BLaER1 (cell line): Measurements from ENCODE around the gene OXSR1.

Experiments used
- H3K27ac ChIP-seq: shearing (Covaris generic); formaldehyde crosslinking; 2 replicates; pipeline ENCODE4 v1.8.1; 2022
- H3K27me3 ChIP-seq: shearing (Covaris generic); formaldehyde crosslinking; 2 replicates; pipeline ENCODE4 v1.8.1; 2022
- H3K36me3 ChIP-seq: shearing (Covaris generic); formaldehyde crosslinking; 2 replicates; pipeline ENCODE4 v1.8.1; 2022
- H3K4me1 ChIP-seq: shearing (Covaris generic); formaldehyde crosslinking; 2 replicates; pipeline ENCODE4 v1.8.1; 2022
- H3K4me2 ChIP-seq: shearing (Covaris generic); formaldehyde crosslinking; 2 replicates; pipeline ENCODE4 v1.8.1; 2022
- H3K4me3 ChIP-seq: shearing (Covaris generic); formaldehyde crosslinking; 2 replicates; pipeline ENCODE4 v1.8.1; 2022
- H3K9ac ChIP-seq: shearing (Covaris generic); formaldehyde crosslinking; 2 replicates; pipeline ENCODE4 v1.8.1; 2022
- H3K9me3 ChIP-seq: shearing (Covaris generic); formaldehyde crosslinking; 2 replicates; pipeline ENCODE4 v1.8.1; 2022
- H4K20me1 ChIP-seq: shearing (Covaris generic); formaldehyde crosslinking; 2 replicates; pipeline ENCODE4 v1.8.1; 2022
- Cebpa-rat ChIP-seq: shearing (Covaris generic); IDR thresholded peaks from 2 replicates; pipeline ENCODE4 v1.8.1; 2022

OXSR1 gene

GRCh38 chr3:38203690-38204089 is 38.4 kb downstream of the OXSR1 start:
- no peak overlapping the region for H3K4me3 ChIP-seq
- H3K36me3 ChIP-seq = peaks cover 83% of the 10 kb centered on the region
- no peaks in the 10 kb centered on the region for H3K27me3 ChIP-seq
- H4K20me1 ChIP-seq = peaks cover 36% of the 10 kb centered on the region
- no peak overlapping the region for H3K9ac ChIP-seq
- TF ChIP-seq Cebpa-rat = no peak
- H3K4me1 ChIP-seq = peaks cover 14% of the 10 kb centered on the region
- no peak overlapping the region for H3K27ac ChIP-seq
- H3K4me2 ChIP-seq = no peak overlapping the region
- no peaks in the 10 kb centered on the region for H3K9me3 ChIP-seq

DNA sequence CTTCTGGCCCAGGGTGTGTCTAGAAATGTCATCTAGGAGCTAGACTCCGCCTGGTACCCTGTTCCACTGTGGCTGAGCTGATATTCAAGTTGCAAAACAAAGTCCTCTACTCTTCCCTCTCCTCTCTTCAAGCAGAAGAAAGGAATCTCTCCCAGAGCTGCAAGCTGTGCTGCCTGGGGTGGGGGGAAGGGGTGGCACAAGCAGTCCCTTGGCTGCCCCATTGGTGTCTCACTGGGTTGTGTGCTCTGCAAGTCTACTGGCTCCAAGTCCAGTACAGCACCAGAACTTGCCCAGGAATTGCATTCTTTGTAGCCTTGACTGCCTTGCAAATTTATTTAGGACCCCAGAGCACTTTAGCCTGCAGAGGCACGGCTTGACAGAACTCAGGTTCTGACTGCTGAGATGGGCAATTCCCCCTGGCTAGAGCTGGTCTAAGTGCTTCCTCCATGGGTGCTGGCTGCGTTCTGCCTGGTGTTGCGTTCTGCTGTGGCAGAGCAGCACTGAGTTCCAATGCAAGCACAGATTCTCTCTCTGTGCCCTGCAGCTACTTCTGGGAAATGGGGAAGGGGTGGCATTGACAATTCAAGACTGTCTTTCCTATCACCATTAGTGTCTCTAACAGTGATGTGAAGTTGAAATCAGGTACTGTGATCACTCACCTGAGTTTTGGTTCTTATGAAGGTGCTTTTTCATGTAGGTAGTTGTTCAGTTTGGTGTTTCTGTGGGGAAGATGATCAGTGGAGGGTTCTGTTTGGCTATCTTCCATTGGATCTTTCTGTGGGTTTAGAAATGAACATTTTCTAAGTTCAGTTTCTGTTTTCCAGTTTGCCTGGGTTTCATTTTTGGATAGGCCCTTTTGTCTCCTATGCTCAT is 39.5 kb downstream of the OXSR1 start:
- H4K20me1 ChIP-seq = peaks cover 39% of the 10 kb centered on the region
- H3K9me3 ChIP-seq = no peaks in the 10 kb centered on the region
- TF ChIP-seq Cebpa-rat = no peak
- peaks cover 85% of the 10 kb centered on the region for H3K36me3 ChIP-seq
- no peak overlapping the region for H3K9ac ChIP-seq
- H3K4me2 ChIP-seq = no peak overlapping the region
- no peak overlapping the region for H3K4me3 ChIP-seq
- H3K4me1 ChIP-seq = peaks cover 14% of the 10 kb centered on the region
- no peak overlapping the region for H3K27ac ChIP-seq
- H3K27me3 ChIP-seq = no peaks in the 10 kb centered on the region

DNA sequence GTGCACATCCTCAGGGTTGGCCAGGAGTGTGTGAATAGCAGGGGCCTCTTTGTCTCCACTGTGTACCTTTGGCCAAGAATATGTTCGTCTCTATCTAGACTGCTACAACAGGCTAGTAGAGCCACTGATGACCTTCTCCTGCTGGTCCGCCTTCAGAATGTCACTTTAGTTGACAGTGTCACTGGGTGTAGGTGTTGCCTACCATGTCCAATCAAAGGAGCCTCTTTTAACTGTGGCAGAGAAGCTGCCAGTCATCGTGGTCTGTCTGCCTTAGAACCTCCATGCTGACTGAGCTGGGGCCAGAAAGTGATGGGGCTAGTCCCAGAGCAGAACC is 40.1 kb downstream of the OXSR1 start:
- peaks cover 45% of the 10 kb centered on the region for H4K20me1 ChIP-seq
- H3K4me2 ChIP-seq = no peak overlapping the region
- no peak for TF ChIP-seq Cebpa-rat
- peaks cover 85% of the 10 kb centered on the region for H3K36me3 ChIP-seq
- H3K27me3 ChIP-seq = no peaks in the 10 kb centered on the region
- H3K4me3 ChIP-seq = no peak overlapping the region
- no peak overlapping the region for H3K9ac ChIP-seq
- H3K9me3 ChIP-seq = no peaks in the 10 kb centered on the region
- H3K4me1 ChIP-seq = peaks cover 14% of the 10 kb centered on the region
- H3K27ac ChIP-seq = no peak overlapping the region

DNA sequence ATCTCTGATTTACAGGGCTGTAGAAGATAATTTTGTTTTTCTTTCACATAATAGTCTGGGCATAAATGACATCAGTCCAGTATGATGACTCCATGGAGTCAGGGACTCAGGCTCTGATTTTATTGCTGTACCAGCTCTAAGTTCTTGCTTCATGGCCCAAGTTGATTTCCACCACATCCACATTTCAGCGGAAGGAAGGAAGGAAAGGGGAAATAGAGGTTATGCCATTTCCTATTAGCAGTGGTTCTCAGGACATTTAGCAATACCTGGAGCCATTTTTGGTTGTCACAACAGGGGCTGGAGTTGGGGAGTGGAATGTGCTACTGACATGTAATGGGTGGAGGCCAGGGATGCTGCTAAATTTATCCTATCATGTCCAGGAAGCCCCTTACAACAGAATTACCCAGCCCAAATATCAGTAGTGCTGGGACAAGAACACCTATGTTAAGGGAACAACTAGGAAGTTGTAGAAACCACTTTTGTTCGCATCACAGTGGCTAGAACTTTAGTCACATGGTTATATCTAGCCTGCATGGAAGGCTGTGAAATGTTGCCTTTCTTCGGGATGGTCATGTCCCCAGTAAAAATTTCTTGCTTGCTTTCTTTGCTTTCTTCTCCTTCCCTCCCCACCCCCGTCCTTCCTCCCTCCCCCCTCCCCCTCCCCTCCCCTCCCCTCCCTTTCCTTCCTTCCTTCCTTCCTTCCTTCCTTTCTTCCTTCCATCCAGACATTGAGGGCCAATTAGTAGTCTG is 42.1 kb downstream of the OXSR1 start:
- no peak for TF ChIP-seq Cebpa-rat
- Histone ChIP-seq H3K9me3 (no peaks in the 10 kb centered on the region), H3K4me2 (peak overlapping the region; percentile 49), H3K4me3 (no peak overlapping the region), H4K20me1 (peaks cover 65% of the 10 kb centered on the region), H3K9ac (no peak overlapping the region), H3K27ac (no peak overlapping the region), H3K4me1 (peaks cover 14% of the 10 kb centered on the region), H3K27me3 (no peaks in the 10 kb centered on the region), H3K36me3 (peaks cover 75% of the 10 kb centered on the region)

DNA sequence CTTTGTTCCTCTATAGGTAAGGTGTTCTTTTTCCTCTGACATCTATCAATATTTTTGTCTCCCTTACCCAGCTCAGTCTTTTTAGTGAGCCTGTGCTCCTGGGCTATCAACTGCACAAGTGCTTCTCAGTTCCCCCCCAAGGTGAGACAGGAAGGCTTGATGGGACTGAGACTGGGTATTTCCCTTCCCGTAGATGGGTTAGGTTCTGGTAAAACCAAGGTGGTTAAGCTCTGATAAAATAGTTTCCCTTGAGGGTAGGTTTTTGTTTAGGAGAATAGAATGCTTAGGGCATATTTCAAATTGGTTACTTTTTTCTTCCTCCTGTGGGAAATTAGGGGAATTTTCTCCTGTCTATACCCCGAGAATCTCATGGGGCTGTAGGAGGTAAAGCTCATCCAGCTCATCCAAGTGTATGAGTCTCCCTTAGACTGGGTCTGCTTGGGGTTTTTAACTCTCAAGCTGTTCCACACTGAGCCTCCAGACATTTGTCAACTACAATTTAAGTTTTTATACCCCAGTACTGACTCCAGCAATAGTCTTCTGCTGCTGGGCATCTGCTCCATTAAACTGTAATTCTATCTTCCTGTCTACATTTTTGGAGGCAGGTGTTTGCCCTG is 44.9 kb downstream of the OXSR1 start:
- Histone ChIP-seq H3K4me2 (no peak overlapping the region), H3K4me1 (peaks cover 14% of the 10 kb centered on the region), H3K9ac (no peak overlapping the region), H3K27ac (no peak overlapping the region), H3K27me3 (no peaks in the 10 kb centered on the region), H4K20me1 (peaks cover 74% of the 10 kb centered on the region), H3K9me3 (no peaks in the 10 kb centered on the region), H3K4me3 (no peak overlapping the region), H3K36me3 (peaks cover 49% of the 10 kb centered on the region)
- TF ChIP-seq Cebpa-rat = no peak

DNA sequence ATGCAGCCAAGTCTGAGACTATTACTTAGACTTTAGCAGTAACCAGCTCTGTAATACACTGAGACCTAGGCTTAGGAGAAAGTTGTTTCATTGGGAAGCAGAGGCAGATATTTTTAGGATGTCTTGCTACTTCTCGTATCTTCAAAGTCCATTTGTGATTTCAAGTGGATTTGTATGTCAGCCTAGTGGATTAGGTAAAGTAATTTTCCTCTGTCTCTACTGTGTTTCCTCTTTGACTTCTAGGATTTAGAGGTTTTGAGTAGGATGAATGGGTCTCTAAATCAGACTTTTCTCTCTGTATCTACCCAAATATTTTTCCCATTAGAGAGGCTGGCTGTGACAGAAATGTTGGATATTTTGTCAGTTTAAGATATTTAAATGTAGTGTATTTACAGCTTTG is 46.8 kb downstream of the OXSR1 start:
- Histone ChIP-seq H4K20me1 (peaks cover 60% of the 10 kb centered on the region), H3K9me3 (no peaks in the 10 kb centered on the region), H3K36me3 (peaks cover 52% of the 10 kb centered on the region), H3K4me2 (no peak overlapping the region), H3K27me3 (no peaks in the 10 kb centered on the region), H3K4me3 (no peak overlapping the region), H3K9ac (no peak overlapping the region), H3K4me1 (peaks cover 5% of the 10 kb centered on the region), H3K27ac (no peak overlapping the region)
- no peak for TF ChIP-seq Cebpa-rat

- Histone ChIP-seq H3K9ac (no peak overlapping the region), H3K9me3 (no peaks in the 10 kb centered on the region), H3K36me3 (peaks cover 42% of the 10 kb centered on the region), H3K27me3 (no peaks in the 10 kb centered on the region), H3K4me2 (no peak overlapping the region), H3K4me1 (no peaks in the 10 kb centered on the region), H4K20me1 (peaks cover 56% of the 10 kb centered on the region), H3K4me3 (no peak overlapping the region), H3K27ac (no peak overlapping the region)
- TF ChIP-seq Cebpa-rat = no peak
These were observed 49.2 kb downstream of the OXSR1 start for GRCh38 chr3:38214560-38214959.

DNA sequence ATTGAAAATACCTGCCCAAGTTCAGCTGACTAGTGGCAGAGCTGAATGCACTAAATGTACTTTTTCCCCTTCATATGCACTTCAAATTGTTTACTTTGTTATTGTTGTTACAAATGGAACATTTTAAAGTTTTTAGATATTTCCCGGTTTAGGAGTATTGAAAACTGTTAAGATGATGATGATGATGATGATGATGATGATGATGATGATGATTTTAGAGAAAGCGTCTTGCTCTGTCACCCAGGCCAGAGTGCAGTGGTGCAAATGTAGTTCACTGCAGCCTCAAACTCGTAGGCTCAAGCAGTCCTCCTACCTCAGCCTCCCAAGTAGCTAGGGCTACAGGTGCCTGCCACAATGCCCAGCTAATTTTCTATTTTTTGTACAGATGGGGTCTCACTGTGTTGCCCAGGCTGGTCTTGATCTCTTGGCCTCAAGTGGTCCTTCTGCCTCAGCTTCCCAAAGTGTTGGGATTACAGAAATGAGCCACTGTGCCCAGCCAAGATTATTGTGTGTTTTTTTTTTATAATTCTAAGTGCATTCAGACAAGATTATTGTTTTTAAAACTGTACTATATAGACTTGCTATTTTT is 54.4 kb downstream of the OXSR1 start:
- no peaks in the 10 kb centered on the region for H3K4me1 ChIP-seq
- peaks cover 64% of the 10 kb centered on the region for H3K36me3 ChIP-seq
- H4K20me1 ChIP-seq = peaks cover 23% of the 10 kb centered on the region; the same call in 1 of the 2 replicates
- no peaks in the 10 kb centered on the region for H3K27me3 ChIP-seq
- no peak overlapping the region for H3K4me2 ChIP-seq
- H3K4me3 ChIP-seq = no peak overlapping the region
- no peaks in the 10 kb centered on the region for H3K9me3 ChIP-seq
- H3K27ac ChIP-seq = no peak overlapping the region
- no peak for TF ChIP-seq Cebpa-rat
- H3K9ac ChIP-seq = no peak overlapping the region

DNA sequence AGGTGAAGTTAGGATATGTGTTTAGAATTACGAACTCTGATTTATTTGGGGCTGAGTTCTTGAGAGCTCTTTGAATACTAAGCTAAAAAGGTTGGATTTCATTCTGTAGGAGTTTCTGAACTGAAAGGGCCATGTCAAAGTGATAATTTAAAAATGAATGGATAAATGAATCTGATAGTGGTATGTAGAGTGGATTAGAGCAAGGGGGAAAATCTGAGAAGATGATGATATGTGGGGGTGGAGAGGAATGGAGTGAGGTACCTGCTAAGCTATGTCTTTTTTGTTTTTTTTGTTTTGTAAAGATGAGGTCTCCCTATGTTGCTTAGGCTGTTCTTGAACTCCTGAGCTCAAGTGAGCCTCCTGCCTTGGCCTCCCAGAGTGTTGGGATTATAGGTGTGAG is 55.7 kb downstream of the OXSR1 start:
- no peak overlapping the region for H3K4me2 ChIP-seq
- H3K4me3 ChIP-seq = no peak overlapping the region
- no peaks in the 10 kb centered on the region for H3K4me1 ChIP-seq
- TF ChIP-seq Cebpa-rat = no peak
- H3K27me3 ChIP-seq = no peaks in the 10 kb centered on the region
- peaks cover 19% of the 10 kb centered on the region; the same call in 1 of the 2 replicates for H4K20me1 ChIP-seq
- no peaks in the 10 kb centered on the region for H3K9me3 ChIP-seq
- peaks cover 73% of the 10 kb centered on the region for H3K36me3 ChIP-seq
- no peak overlapping the region for H3K27ac ChIP-seq
- H3K9ac ChIP-seq = no peak overlapping the region
